Upper lobe of left lung (tissue), 6 donors: Measurements from ENCODE around the gene DGKB. TPM values are rescaled to one million over a fixed set of nuclear protein-coding genes. Genes with fewer than 3 reads are reported as not detected.

ENCODE experiments used
- ATAC-seq, 2 donors: fragments of 200-7000 bp; cut with Tn5 transposase; one replicate each; pipeline ENCODE4 v1.9.1; 2022; ENCODE audit warnings: mild to moderate bottlenecking in 2 of 2, moderate library complexity in 2 of 2; ENCODE audit not compliant: low FRiP score in 2 of 2
- DNase-seq, 2 donors: peaks; one replicate each; pipeline ENCODE4 v3.0.0-alpha.2; 2019 to 2020
- H3K27ac ChIP-seq, 4 donors: fragments of 200-600 bp; sonication (generic); one replicate each; pipeline ENCODE4 v1.5.1; 2016 to 2019
- H3K27me3 ChIP-seq, 4 donors: fragments of 200-600 bp; sonication (generic); one replicate each; pipeline ENCODE4 v1.5.1; 2017 to 2019
- H3K36me3 ChIP-seq, 4 donors: fragments of 200-600 bp; sonication (generic); one replicate each; pipeline ENCODE4 v1.5.1; 2016 to 2019
- H3K4me1 ChIP-seq, 4 donors: fragments of 200-600 bp; sonication (generic); one replicate each; pipeline ENCODE4 v1.5.1; 2018 to 2019
- H3K4me3 ChIP-seq, 4 donors: fragments of 200-600 bp; sonication (generic); one replicate each; pipeline ENCODE4 v1.5.1; 2017 to 2019; ENCODE audit warnings: mild to moderate bottlenecking in 2 of 4, moderate library complexity in 1 of 4
- H3K9me3 ChIP-seq, 4 donors: fragments of 200-600 bp; sonication (generic); one replicate each; pipeline ENCODE4 v1.5.1; 2018 to 2019
- CTCF ChIP-seq, 6 experiments: fragments of 450-650 bp in 4 of 6; fragments of 200-600 bp in 2 of 6; sonication (generic) in 2 of 6; IDR thresholded peaks; one replicate each; pipeline ENCODE4 v1.5.1; 2016 to 2019; ENCODE audit warnings: antibody characterized with exemption in 6 of 6
- EP300 ChIP-seq, 4 donors: sonication (generic); formaldehyde crosslinking; IDR thresholded peaks; one replicate each; pipeline ENCODE4 v1.5.1; 2017; ENCODE audit warnings: antibody characterized with exemption in 4 of 4, control low read depth in 2 of 4
- POLR2A ChIP-seq, 4 donors: fragments of 450-650 bp; IDR thresholded peaks; one replicate each; pipeline ENCODE4 v1.5.1; 2016 to 2017; ENCODE audit warnings: antibody characterized with exemption in 4 of 4, mild to moderate bottlenecking in 2 of 4
- POLR2AphosphoS5 ChIP-seq, 2 donors: sonication (generic); formaldehyde crosslinking; IDR thresholded peaks; one replicate each; pipeline ENCODE4 v1.5.1; 2017; ENCODE audit warnings: antibody characterized with exemption in 2 of 2
- WGBS, 2 donors: methylation state at CpG; one replicate each; pipeline ENCODE4 v1.1.5; 2017 to 2018; 5-methylcytosine and 5-hydroxymethylcytosine counted together
- total RNA-seq, 6 donors: library from RNA; depleted of rRNA in 4 of 6; stranded (reverse); fragments of >200 nt in 4 of 6; gene quantifications; one replicate each; pipeline versions ENCODE4 v1.1.0 to v1.2.1, GENCODE V29; 2016 to 2021
- donor health status: DM: no; HTN: no; CAD: no; lungs with moderate emphysema.
- donor health status: DM: no; HTN: yes; CAD: no; lungs with severe emphysema.

The DGKB gene
- total RNA-seq, 6 donors from 2014 or later: 0.09 to 0.30 (median 0.30) TPM; not detected in 3

GRCh38 chr7:14424675-14425074, 477.9 kb downstream of the DGKB start:
- Histone ChIP-seq H3K36me3 (no peaks in the 10 kb centered on the region), H3K4me3 (no peak overlapping the region), H3K27ac (no peak overlapping the region), H3K27me3 (no peaks in the 10 kb centered on the region), H3K9me3 (no peaks in the 10 kb centered on the region), H3K4me1 (no peaks in the 10 kb centered on the region)
- TF ChIP-seq POLR2AphosphoS5 (IDR thresholded peaks at IDR 0.05) (no peak), EP300 (IDR thresholded peaks at IDR 0.05) (no peak), POLR2A (IDR thresholded peaks at IDR 0.05) (no peak), CTCF (IDR thresholded peaks at IDR 0.05) (no peak)
- ATAC-seq: no peak
- DNase-seq: no peak
- WGBS, 2 donors: 90 to 94% methylated on average over 1 of the region's 1 CpG

GRCh38 chr7:14420768-14421167, 481.8 kb downstream of the DGKB start:
- no peak for TF ChIP-seq POLR2A (IDR thresholded peaks at IDR 0.05)
- TF ChIP-seq CTCF (IDR thresholded peaks at IDR 0.05): no peak
- no peak for TF ChIP-seq POLR2AphosphoS5 (IDR thresholded peaks at IDR 0.05)
- TF ChIP-seq EP300 (IDR thresholded peaks at IDR 0.05): no peak
- H3K9me3 ChIP-seq: no peaks in the 10 kb centered on the region
- no peaks in the 10 kb centered on the region for H3K4me1 ChIP-seq
- 75 to 77% methylated on average over 5 of the region's 5 CpGs for WGBS, 2 donors
- H3K36me3 ChIP-seq: no peaks in the 10 kb centered on the region
- no peaks in the 10 kb centered on the region for H3K27me3 ChIP-seq
- no peak overlapping the region for H3K27ac ChIP-seq
- DNase-seq: no peak
- no peak for ATAC-seq
- H3K4me3 ChIP-seq: no peak overlapping the region

- no peaks in the 10 kb centered on the region for H3K27me3 ChIP-seq
- no peak overlapping the region for H3K4me3 ChIP-seq
- DNase-seq (no peak), ATAC-seq (no peak)
- no peaks in the 10 kb centered on the region for H3K36me3 ChIP-seq
- TF ChIP-seq POLR2AphosphoS5 (IDR thresholded peaks at IDR 0.05) (no peak), CTCF (IDR thresholded peaks at IDR 0.05) (no peak)
- WGBS, 2 donors: 31 to 37% methylated on average over 2 of the region's 2 CpGs
- H3K4me1 ChIP-seq: no peaks in the 10 kb centered on the region
- no peaks in the 10 kb centered on the region for H3K9me3 ChIP-seq
- H3K27ac ChIP-seq: no peak overlapping the region
Observed at GRCh38 chr7:14419531-14419930, 483.0 kb downstream of the DGKB start.

- Histone ChIP-seq H3K27ac (no peak overlapping the region), H3K9me3 (no peaks in the 10 kb centered on the region), H3K4me3 (no peak overlapping the region), H3K4me1 (no peaks in the 10 kb centered on the region), H3K36me3 (no peaks in the 10 kb centered on the region), H3K27me3 (no peaks in the 10 kb centered on the region)
- DNase-seq (no peak), ATAC-seq (no peak)
- TF ChIP-seq POLR2AphosphoS5 (IDR thresholded peaks at IDR 0.05) (no peak), EP300 (IDR thresholded peaks at IDR 0.05) (no peak), CTCF (IDR thresholded peaks at IDR 0.05) (no peak), POLR2A (IDR thresholded peaks at IDR 0.05) (no peak)
- 51 to 56% methylated on average over 1 of the region's 1 CpG for WGBS, 2 donors
Observed at GRCh38 chr7:14418633-14419032, 483.9 kb downstream of the DGKB start.

- Histone ChIP-seq H3K4me3 (no peak overlapping the region), H3K27me3 (no peaks in the 10 kb centered on the region), H3K4me1 (no peaks in the 10 kb centered on the region), H3K9me3 (no peaks in the 10 kb centered on the region), H3K36me3 (no peaks in the 10 kb centered on the region), H3K27ac (no peak overlapping the region)
- TF ChIP-seq POLR2A (IDR thresholded peaks at IDR 0.05) (no peak), EP300 (IDR thresholded peaks at IDR 0.05) (no peak), CTCF (IDR thresholded peaks at IDR 0.05) (no peak)
- DNase-seq (no peak), ATAC-seq (no peak)
- WGBS, 2 donors: 58 to 66% methylated on average over 3 of the region's 3 CpGs
Observed at GRCh38 chr7:14414274-14414986, 488.1 kb downstream of the DGKB start.
